Astrocyte (in vitro differentiated cells and primary cell): ENCODE measurements around the gene GABBR2. TPM values are rescaled to one million over a fixed set of nuclear protein-coding genes. Genes with fewer than 3 reads are reported as not detected.

Experiments used
- DNase-seq: peaks from one replicate; pipeline ENCODE4 v3.0.0-alpha.2; 2010; ENCODE audit warnings: low read depth
- FAIRE-seq: peaks from 2 replicates; lab custom pipeline; 2011; peaks lifted over from hg19 to GRCh38; lab: Jason Lieb, UNC
- H2AFZ ChIP-seq: 2 replicates; pipeline ENCODE4 v1.6.0; 2012; ENCODE audit warnings: low read depth, low read length, inconsistent platforms
- H3K27ac ChIP-seq: 2 replicates; pipeline ENCODE4 v1.5.1; 2011; ENCODE audit warnings: low read depth, low read length, inconsistent platforms
- H3K27me3 ChIP-seq: 2 replicates; pipeline ENCODE4 v1.6.0; 2011; ENCODE audit warnings: low read length, inconsistent platforms; ENCODE audit not compliant: insufficient read depth
- H3K36me3 ChIP-seq: 2 replicates; pipeline ENCODE4 v1.5.1; 2011; ENCODE audit warnings: low read length, inconsistent platforms; ENCODE audit not compliant: insufficient read depth
- H3K4me1 ChIP-seq: 2 replicates; pipeline ENCODE4 v1.5.1; 2011; ENCODE audit warnings: low read length, inconsistent platforms; ENCODE audit not compliant: insufficient read depth
- H3K4me2 ChIP-seq: 2 replicates; pipeline ENCODE4 v1.6.0; 2012; ENCODE audit warnings: low read length, inconsistent platforms
- H3K4me3 ChIP-seq: 2 replicates; pipeline ENCODE4 v1.5.1; 2011; ENCODE audit warnings: low read depth, mild to moderate bottlenecking, low read length, inconsistent platforms; ENCODE audit not compliant: insufficient read depth
- H3K79me2 ChIP-seq: 2 replicates; pipeline ENCODE4 v1.6.0; 2012; ENCODE audit warnings: mild to moderate bottlenecking, low read length, inconsistent platforms; ENCODE audit not compliant: insufficient read depth
- H3K9ac ChIP-seq: 2 replicates; pipeline ENCODE4 v1.6.0; 2012; ENCODE audit warnings: mild to moderate bottlenecking, low read length, inconsistent platforms
- H3K9me3 ChIP-seq: 2 replicates; pipeline ENCODE4 v1.5.1; 2012; ENCODE audit warnings: low read depth, mild to moderate bottlenecking, low read length, inconsistent platforms; ENCODE audit not compliant: insufficient read depth
- H4K20me1 ChIP-seq: 2 replicates; pipeline ENCODE4 v1.6.0; 2012; ENCODE audit warnings: low read length, inconsistent platforms; ENCODE audit not compliant: insufficient read depth
- H3K27ac Mint-ChIP-seq: one replicate; pipeline ENCODE4 v1.8.0; 2021; ENCODE audit warnings: mild to moderate bottlenecking, mixed read lengths; ENCODE audit not compliant: unreplicated experiment
- H3K27me3 Mint-ChIP-seq: one replicate; pipeline ENCODE4 v1.8.0; 2021; ENCODE audit warnings: low read depth, mixed read lengths; ENCODE audit not compliant: unreplicated experiment
- H3K36me3 Mint-ChIP-seq: one replicate; pipeline ENCODE4 v1.8.0; 2021; ENCODE audit warnings: low read depth, mixed read lengths; ENCODE audit not compliant: unreplicated experiment
- H3K4me1 Mint-ChIP-seq: one replicate; pipeline ENCODE4 v1.8.0; 2021; ENCODE audit warnings: low read depth, mixed read lengths; ENCODE audit not compliant: unreplicated experiment
- H3K4me3 Mint-ChIP-seq: one replicate; pipeline ENCODE4 v1.8.0; 2021; ENCODE audit warnings: mild to moderate bottlenecking, moderate library complexity, mixed read lengths; ENCODE audit not compliant: unreplicated experiment
- H3K9me3 Mint-ChIP-seq: one replicate; pipeline ENCODE4 v1.8.0; 2021; ENCODE audit warnings: mild to moderate bottlenecking, mixed read lengths; ENCODE audit not compliant: unreplicated experiment
- CTCF ChIP-seq: IDR thresholded peaks from 2 replicates; pipeline ENCODE4 v1.5.1; 2011; ENCODE audit warnings: low read depth, mild to moderate bottlenecking, inconsistent platforms, low read length, moderate library complexity; ENCODE audit not compliant: insufficient read depth
- EZH2 ChIP-seq: IDR thresholded peaks from 2 replicates; pipeline ENCODE4 v1.6.1; 2012; ENCODE audit warnings: mild to moderate bottlenecking, low read length, inconsistent platforms; ENCODE audit not compliant: insufficient read depth
- total RNA-seq: library from RNA; stranded (reverse); gene quantifications from 2 replicates; pipeline ENCODE4 v1.2.1, GENCODE V29; 2021

GABBR2 gene
- total RNA-seq, 1 donor from 2014 or later = 2.0 TPM

- FAIRE-seq (no peak), DNase-seq (no peak)
- Histone ChIP-seq H4K20me1 (no peaks in the 10 kb centered on the region), H2AFZ (no peak overlapping the region), H3K79me2 (no peaks in the 10 kb centered on the region), H3K9me3 (no peaks in the 10 kb centered on the region), H3K27me3 (peaks cover 3% of the 10 kb centered on the region), H3K4me3 (no peak overlapping the region), H3K9ac (no peak overlapping the region), H3K36me3 (no peaks in the 10 kb centered on the region), H3K27ac (no peak overlapping the region), H3K4me1 (no peaks in the 10 kb centered on the region), H3K4me2 (no peak overlapping the region)
- Mint-ChIP-seq H3K27ac (no peak overlapping the region), H3K4me3 (no peak overlapping the region), H3K4me1 (peaks cover 6% of the 10 kb centered on the region), H3K36me3 (no peaks in the 10 kb centered on the region), H3K27me3 (peaks cover 39% of the 10 kb centered on the region), H3K9me3 (no peaks in the 10 kb centered on the region)
- TF ChIP-seq EZH2 (no peak), CTCF (no peak)
Measured at GRCh38 chr9:98289614-98290201, 419.0 kb downstream of the GABBR2 start.

GRCh38 chr9:98288881-98289280 is 419.9 kb downstream of the GABBR2 start:
- Mint-ChIP-seq H3K4me3 (no peak overlapping the region), H3K27me3 (peaks cover 41% of the 10 kb centered on the region), H3K9me3 (no peaks in the 10 kb centered on the region), H3K4me1 (peaks cover 6% of the 10 kb centered on the region), H3K27ac (no peak overlapping the region), H3K36me3 (no peaks in the 10 kb centered on the region)
- H2AFZ ChIP-seq = no peak overlapping the region
- H3K27ac ChIP-seq = no peak overlapping the region
- no peaks in the 10 kb centered on the region for H3K9me3 ChIP-seq
- no peaks in the 10 kb centered on the region for H3K79me2 ChIP-seq
- H3K27me3 ChIP-seq = peaks cover 4% of the 10 kb centered on the region
- no peak for DNase-seq
- TF ChIP-seq EZH2 (no peak), CTCF (no peak)
- no peaks in the 10 kb centered on the region for H4K20me1 ChIP-seq
- H3K4me2 ChIP-seq = no peak overlapping the region
- no peak for FAIRE-seq
- no peaks in the 10 kb centered on the region for H3K4me1 ChIP-seq
- no peak overlapping the region for H3K4me3 ChIP-seq
- no peaks in the 10 kb centered on the region for H3K36me3 ChIP-seq
- no peak overlapping the region for H3K9ac ChIP-seq

- Mint-ChIP-seq H3K27ac (no peak overlapping the region), H3K27me3 (peaks cover 32% of the 10 kb centered on the region), H3K4me3 (no peak overlapping the region), H3K4me1 (peaks cover 6% of the 10 kb centered on the region), H3K9me3 (no peaks in the 10 kb centered on the region), H3K36me3 (no peaks in the 10 kb centered on the region)
- H3K4me1 ChIP-seq = no peaks in the 10 kb centered on the region
- H3K4me2 ChIP-seq = no peak overlapping the region
- FAIRE-seq (no peak), DNase-seq (no peak)
- H2AFZ ChIP-seq = no peak overlapping the region
- no peak for TF ChIP-seq EZH2
- no peaks in the 10 kb centered on the region for H4K20me1 ChIP-seq
- H3K4me3 ChIP-seq = no peak overlapping the region
- no peaks in the 10 kb centered on the region for H3K36me3 ChIP-seq
- no peaks in the 10 kb centered on the region for H3K9me3 ChIP-seq
- H3K27me3 ChIP-seq = peaks cover 10% of the 10 kb centered on the region
- H3K27ac ChIP-seq = no peak overlapping the region
- H3K79me2 ChIP-seq = no peaks in the 10 kb centered on the region
- H3K9ac ChIP-seq = no peak overlapping the region
Measured at GRCh38 chr9:98287384-98287783, 421.4 kb downstream of the GABBR2 start.
